DND-41 (cell line): ENCODE measurements around the gene JAZF1.
"Not testable (repeated sequence)": the region's sequence is repeated elsewhere in the genome, so short reads cannot be mapped to it uniquely, and the experiment has no call there.

Experiments used
- ATAC-seq: fragments of 200-7000 bp; cut with Tn5 transposase; 3 replicates; pipeline ENCODE4 v1.9.1; 2021; ENCODE audit warnings: low read depth; ENCODE audit not compliant: insufficient read depth
- DNase-seq: peaks from one replicate; pipeline ENCODE4 v3.0.0-alpha.2; 2020
- H2AFZ ChIP-seq: 2 replicates; pipeline ENCODE4 v1.6.0; 2012; ENCODE audit warnings: low read depth, low read length
- H3K27ac ChIP-seq: 2 replicates; pipeline ENCODE4 v1.5.1; 2012; ENCODE audit warnings: low read length, inconsistent platforms
- H3K27me3 ChIP-seq: fragments of 200-600 bp; sonication (generic); 2 replicates; pipeline ENCODE4 v1.6.0; 2012; ENCODE audit warnings: low read length, mild to moderate bottlenecking, inconsistent platforms; ENCODE audit not compliant: insufficient read depth, poor library complexity
- H3K36me3 ChIP-seq: 2 replicates; pipeline ENCODE4 v1.5.1; 2012; ENCODE audit warnings: low read length, inconsistent platforms; ENCODE audit not compliant: insufficient read depth
- H3K4me1 ChIP-seq: 2 replicates; pipeline ENCODE4 v1.5.1; 2012; ENCODE audit warnings: mild to moderate bottlenecking, low read length; ENCODE audit not compliant: insufficient read depth
- H3K4me2 ChIP-seq: 2 replicates; pipeline ENCODE4 v1.6.0; 2012; ENCODE audit warnings: mild to moderate bottlenecking, moderate library complexity, low read length, inconsistent platforms; ENCODE audit not compliant: insufficient read depth
- H3K4me3 ChIP-seq, 2 experiments: fragments of 200-600 bp in 1 of 2; shearing (Covaris generic) in 1 of 2; 2 replicates each; pipeline ENCODE4 v1.5.1; 2012 to 2016; ENCODE audit warnings: inconsistent platforms in 2 of 2, low read length in 2 of 2, mild to moderate bottlenecking in 2 of 2, low read depth in 1 of 2, moderate library complexity in 1 of 2
- H3K79me2 ChIP-seq: 2 replicates; pipeline ENCODE4 v1.6.0; 2012; ENCODE audit warnings: low read length, inconsistent platforms; ENCODE audit not compliant: insufficient read depth
- H3K9ac ChIP-seq: 2 replicates; pipeline ENCODE4 v1.6.0; 2012; ENCODE audit warnings: low read depth, mild to moderate bottlenecking, inconsistent platforms, low read length, moderate library complexity
- H3K9me3 ChIP-seq: 2 replicates; pipeline ENCODE4 v1.5.1; 2012; ENCODE audit warnings: low read length, moderate library complexity, mild to moderate bottlenecking, inconsistent platforms; ENCODE audit not compliant: insufficient read depth, severe bottlenecking
- H4K20me1 ChIP-seq: 2 replicates; pipeline ENCODE4 v1.6.0; 2012; ENCODE audit warnings: low read length; ENCODE audit not compliant: insufficient read depth
- EZH2 ChIP-seq: IDR thresholded peaks from 3 replicates; pipeline ENCODE4 v1.6.1; 2012; ENCODE audit warnings: borderline replicate concordance, low read depth, mild to moderate bottlenecking, moderate library complexity, low read length, inconsistent platforms; ENCODE audit not compliant: severe bottlenecking
- TF ChIP-seq, protein P1 (sequence below): IDR thresholded peaks from 2 replicates; pipeline ENCODE4 v1.5.1; 2012; ENCODE audit warnings: borderline replicate concordance, low read length, moderate library complexity, mild to moderate bottlenecking; ENCODE audit not compliant: poor library complexity, severe bottlenecking; ENCODE audit errors: extremely low read depth

The JAZF1 gene

DNA sequence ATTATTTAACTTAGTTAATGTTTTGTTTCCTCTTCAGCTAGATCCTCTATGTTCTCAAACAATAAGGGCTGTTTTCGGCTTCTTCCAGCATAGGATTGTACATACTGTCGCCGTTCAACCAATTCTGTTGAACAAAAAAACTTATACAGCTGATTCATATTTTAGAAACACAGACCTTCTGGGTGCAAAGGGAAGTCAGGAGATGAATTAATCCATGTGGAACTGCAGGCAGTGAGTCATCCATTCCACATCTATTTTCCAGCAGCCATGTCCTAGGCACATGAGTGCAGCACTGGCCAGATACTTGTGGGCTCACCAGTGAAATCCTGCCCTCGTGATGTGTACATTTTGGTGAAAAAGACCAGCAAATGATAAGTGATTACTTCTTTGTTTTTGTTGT, 163.2 kb downstream of the JAZF1 start:
- Histone ChIP-seq H3K4me1 (no peaks in the 10 kb centered on the region), H3K4me2 (no peak overlapping the region), H3K4me3 (no peak overlapping the region), H3K27me3 (no peaks in the 10 kb centered on the region), H3K27ac (no peak overlapping the region), H4K20me1 (no peaks in the 10 kb centered on the region), H2AFZ (no peak overlapping the region), H3K36me3 (no peaks in the 10 kb centered on the region), H3K9me3 (peaks cover 5% of the 10 kb centered on the region), H3K79me2 (no peaks in the 10 kb centered on the region), H3K9ac (no peak overlapping the region)
- no peak for TF ChIP-seq EZH2
- TF ChIP-seq, protein P1, sequence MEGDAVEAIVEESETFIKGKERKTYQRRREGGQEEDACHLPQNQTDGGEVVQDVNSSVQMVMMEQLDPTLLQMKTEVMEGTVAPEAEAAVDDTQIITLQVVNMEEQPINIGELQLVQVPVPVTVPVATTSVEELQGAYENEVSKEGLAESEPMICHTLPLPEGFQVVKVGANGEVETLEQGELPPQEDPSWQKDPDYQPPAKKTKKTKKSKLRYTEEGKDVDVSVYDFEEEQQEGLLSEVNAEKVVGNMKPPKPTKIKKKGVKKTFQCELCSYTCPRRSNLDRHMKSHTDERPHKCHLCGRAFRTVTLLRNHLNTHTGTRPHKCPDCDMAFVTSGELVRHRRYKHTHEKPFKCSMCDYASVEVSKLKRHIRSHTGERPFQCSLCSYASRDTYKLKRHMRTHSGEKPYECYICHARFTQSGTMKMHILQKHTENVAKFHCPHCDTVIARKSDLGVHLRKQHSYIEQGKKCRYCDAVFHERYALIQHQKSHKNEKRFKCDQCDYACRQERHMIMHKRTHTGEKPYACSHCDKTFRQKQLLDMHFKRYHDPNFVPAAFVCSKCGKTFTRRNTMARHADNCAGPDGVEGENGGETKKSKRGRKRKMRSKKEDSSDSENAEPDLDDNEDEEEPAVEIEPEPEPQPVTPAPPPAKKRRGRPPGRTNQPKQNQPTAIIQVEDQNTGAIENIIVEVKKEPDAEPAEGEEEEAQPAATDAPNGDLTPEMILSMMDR: no peak
- no peak for DNase-seq
- ATAC-seq: no peak

DNA sequence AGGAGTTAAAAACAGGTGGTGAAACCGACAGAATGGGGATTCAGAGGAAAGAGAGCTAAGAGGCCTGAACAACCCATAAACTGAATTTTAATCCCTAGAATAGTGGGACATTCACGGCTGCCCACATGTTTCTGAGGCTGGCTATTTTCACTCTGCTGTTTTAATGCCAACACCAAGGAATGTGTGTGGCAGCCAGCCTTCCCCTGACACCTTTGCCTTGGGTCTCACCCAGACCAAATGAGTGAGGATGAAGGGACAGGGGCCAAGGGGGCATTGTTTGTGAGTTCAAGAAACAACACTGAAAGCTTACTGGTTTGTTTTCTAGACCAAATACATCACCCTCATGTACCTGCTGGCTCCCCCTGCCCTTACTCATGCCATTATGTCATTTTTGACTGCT, 164.3 kb downstream of the JAZF1 start:
- Histone ChIP-seq H2AFZ (no peak overlapping the region), H3K36me3 (no peaks in the 10 kb centered on the region), H3K27ac (no peak overlapping the region), H3K27me3 (no peaks in the 10 kb centered on the region), H4K20me1 (no peaks in the 10 kb centered on the region), H3K9me3 (peaks cover 5% of the 10 kb centered on the region), H3K4me3 (no peak overlapping the region), H3K4me2 (no peak overlapping the region), H3K4me1 (no peaks in the 10 kb centered on the region), H3K79me2 (no peaks in the 10 kb centered on the region), H3K9ac (no peak overlapping the region)
- TF ChIP-seq, protein P1: no peak
- no peak for TF ChIP-seq EZH2
- no peak for ATAC-seq
- no peak for DNase-seq

DNA sequence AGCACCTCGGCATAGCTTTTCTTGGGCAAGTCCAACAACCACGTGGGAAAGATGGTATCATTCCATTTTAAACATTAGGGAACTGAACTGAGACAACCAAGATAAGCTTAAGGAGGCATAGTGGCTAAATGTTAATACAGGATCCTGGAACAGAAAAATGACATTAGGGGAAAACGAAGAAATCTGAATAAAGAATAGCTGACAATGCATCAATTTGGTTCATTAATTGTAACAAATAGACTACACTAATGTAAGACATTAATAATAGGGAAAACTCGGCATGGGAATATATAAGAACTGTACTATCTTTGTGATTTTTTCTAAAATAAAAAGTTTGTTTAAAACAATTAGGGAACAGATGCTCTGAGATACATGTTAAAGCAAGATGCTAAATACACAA, 165.4 kb downstream of the JAZF1 start:
- no peak overlapping the region for H3K4me3 ChIP-seq
- DNase-seq: no peak
- H2AFZ ChIP-seq: no peak overlapping the region
- no peaks in the 10 kb centered on the region for H3K4me1 ChIP-seq
- H3K9ac ChIP-seq: no peak overlapping the region
- no peaks in the 10 kb centered on the region for H4K20me1 ChIP-seq
- no peaks in the 10 kb centered on the region for H3K36me3 ChIP-seq
- no peak overlapping the region for H3K27ac ChIP-seq
- H3K9me3 ChIP-seq: peaks cover 5% of the 10 kb centered on the region
- no peaks in the 10 kb centered on the region for H3K27me3 ChIP-seq
- TF ChIP-seq, protein P1: no peak
- no peak for TF ChIP-seq EZH2
- no peak overlapping the region for H3K4me2 ChIP-seq
- no peaks in the 10 kb centered on the region for H3K79me2 ChIP-seq
- ATAC-seq: no peak

DNA sequence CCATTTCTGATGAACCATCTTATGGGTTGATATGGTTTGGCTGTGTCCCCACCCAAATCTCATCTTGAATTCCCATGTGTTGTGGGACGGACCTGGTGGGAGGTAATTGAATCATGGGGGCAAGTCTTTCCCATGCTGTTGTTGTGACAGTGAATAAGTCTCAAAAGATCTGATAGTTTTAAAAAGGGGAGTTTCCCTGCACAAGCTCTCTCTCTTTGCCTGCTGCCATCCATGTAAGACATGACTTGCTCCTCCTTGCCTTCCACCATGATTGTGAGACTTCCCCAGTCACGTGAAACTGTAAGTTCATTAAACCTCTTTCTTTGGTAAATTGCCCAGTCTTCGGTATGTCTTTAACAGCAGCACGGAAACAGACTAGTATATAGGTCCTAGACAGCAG, 166.3 kb downstream of the JAZF1 start:
- H3K4me2 ChIP-seq, H4K20me1 ChIP-seq, H2AFZ ChIP-seq, H3K9me3 ChIP-seq, H3K79me2 ChIP-seq, ATAC-seq, H3K27ac ChIP-seq, H3K4me1 ChIP-seq, H3K27me3 ChIP-seq, H3K36me3 ChIP-seq, DNase-seq, H3K9ac ChIP-seq, H3K4me3 ChIP-seq: not testable (repeated sequence)
